ENCODE results near the gene GABRQ. TPM values are rescaled to one million over a fixed set of nuclear protein-coding genes. Genes with fewer than 3 reads are reported as not detected.
A peak's percentile ranks its signal among the peaks of the same experiment; 100 is the strongest.
"Not testable (repeated sequence)": the region's sequence is repeated elsewhere in the genome, so short reads cannot be mapped to it uniquely, and the experiment has no call there.

The GABRQ gene
- total RNA-seq, 1 donor from 2014 or later: not detected

GRCh38 chrX:152652060-152652459 lies 14.4 kb downstream of the GABRQ start:
- intact Hi-C loops (cut with DNase I): no loop called here
- no peak for ATAC-seq (ENCODE audit: poor library complexity)

GRCh38 chrX:152652467-152652866 lies 14.8 kb downstream of the GABRQ start:
- ATAC-seq (ENCODE audit: poor library complexity): no peak
- intact Hi-C loops (cut with DNase I): no loop called here
- no peak for DNase-seq

More at GRCh38 chrX:152652060-152652459, 14.4 kb downstream of the GABRQ start:
- DNase-seq: no peak

GRCh38 chrX:152656087-152656486 lies 18.4 kb downstream of the GABRQ start:
- no peak for ATAC-seq (ENCODE audit: poor library complexity)
- DNase-seq: no peak
- intact Hi-C loops (cut with DNase I): no loop called here

GRCh38 chrX:152656890-152657289 lies 19.2 kb downstream of the GABRQ start:
- intact Hi-C loops (cut with DNase I): no loop called here
- ATAC-seq (ENCODE audit: poor library complexity) (no peak), DNase-seq (no peak)

- ATAC-seq (ENCODE audit: poor library complexity) (no peak), DNase-seq (no peak)
- intact Hi-C loops (cut with DNase I): no loop called here
Observed at GRCh38 chrX:152658302-152658701, 20.6 kb downstream of the GABRQ start.

GRCh38 chrX:152663086-152663485 lies 25.4 kb downstream of the GABRQ start:
- no peak for ATAC-seq (ENCODE audit: poor library complexity)
- DNase-seq: no peak
- intact Hi-C loops (cut with DNase I): no loop called here

GRCh38 chrX:152674135-152674534 lies 36.4 kb downstream of the GABRQ start:
- intact Hi-C loops (cut with DNase I): no loop called here
- no peak for DNase-seq
- no peak for ATAC-seq (ENCODE audit: poor library complexity)

GRCh38 chrX:152674652-152675051 lies 37.0 kb downstream of the GABRQ start:
- DNase-seq; ATAC-seq (ENCODE audit: poor library complexity); intact Hi-C loops (cut with DNase I): not testable (repeated sequence)

- intact Hi-C loops (cut with DNase I); ATAC-seq (ENCODE audit: poor library complexity); DNase-seq: not testable (repeated sequence)
Observed at GRCh38 chrX:152681012-152681411, 43.3 kb downstream of the GABRQ start.

GRCh38 chrX:152697952-152698931 lies 60.5 kb downstream of the GABRQ start, which contains the start of gene MAGEA3:
MAGEA3 (plus strand) TSS chrX:152698794; CDS start chrX:152700833, 2,039 bp downstream.
- intact Hi-C loops (cut with DNase I); DNase-seq; ATAC-seq (ENCODE audit: poor library complexity): not testable (repeated sequence)

- ATAC-seq (ENCODE audit: poor library complexity); DNase-seq; intact Hi-C loops (cut with DNase I): not testable (repeated sequence)
Observed at GRCh38 chrX:152700390-152700789, 62.7 kb downstream of the GABRQ start.

GRCh38 chrX:152706500-152706899 lies 68.8 kb downstream of the GABRQ start:
- ATAC-seq (ENCODE audit: poor library complexity): peak; percentile 71
- intact Hi-C loops (cut with DNase I); DNase-seq: not testable (repeated sequence)

Other genes with a start within 250 kb of the GABRQ start
- gene GABRA3, start 186.6 kb upstream of the GABRQ start, total RNA-seq: not detected
- gene MAGEA3, start 60.9 kb downstream of the GABRQ start, total RNA-seq: not detected
- not detected for gene CSAG2, start 71.4 kb downstream of the GABRQ start, total RNA-seq
- not detected for gene MAGEA2B, start 76.7 kb downstream of the GABRQ start, total RNA-seq
- gene CSAG1, start 95.8 kb downstream of the GABRQ start, total RNA-seq: not detected
- gene MAGEA12, start 95.9 kb downstream of the GABRQ start, total RNA-seq: not detected
- gene MAGEA2, start 115.9 kb downstream of the GABRQ start, total RNA-seq: not detected
- gene CSAG3, start 121.3 kb downstream of the GABRQ start, total RNA-seq: not detected
- gene MAGEA6, start 131.8 kb downstream of the GABRQ start, total RNA-seq: not detected
- 24.5 TPM for gene CETN2, start 192.9 kb downstream of the GABRQ start, total RNA-seq
- gene NSDHL, start 193.2 kb downstream of the GABRQ start, total RNA-seq: 19.0 TPM